ENCODE results near the gene KCNT2. TPM values are rescaled to one million over a fixed set of nuclear protein-coding genes. Genes with fewer than 3 reads are reported as not detected.

KCNT2 gene
- total and polyA plus RNA-seq, 2 of the 8 experiments (the other 6 are each of a cell fraction or from before 2014, with no cell fraction given), result 2.3 to 10.2 TPM

DNA sequence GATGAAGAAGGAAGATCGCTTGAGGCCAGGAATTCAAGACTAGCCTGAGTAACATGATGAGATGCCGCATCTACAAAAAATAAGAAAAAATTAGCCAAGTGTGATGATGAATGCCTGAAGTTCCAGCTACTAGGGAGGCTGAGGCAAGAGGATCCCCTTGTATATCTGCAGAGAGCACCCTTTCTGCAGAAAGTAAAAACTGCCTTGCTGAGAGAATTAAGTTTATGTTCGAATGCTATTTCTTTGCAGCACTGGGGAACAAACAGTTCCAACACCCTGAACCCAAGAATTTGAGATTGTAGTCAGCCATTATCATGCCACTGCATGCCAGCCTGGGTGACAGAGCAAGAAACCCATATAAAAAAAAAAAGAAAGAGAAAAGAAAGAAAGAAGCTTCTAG, 20.6 kb upstream of the KCNT2 start (continued):
- TF ChIP-seq, protein P1, sequence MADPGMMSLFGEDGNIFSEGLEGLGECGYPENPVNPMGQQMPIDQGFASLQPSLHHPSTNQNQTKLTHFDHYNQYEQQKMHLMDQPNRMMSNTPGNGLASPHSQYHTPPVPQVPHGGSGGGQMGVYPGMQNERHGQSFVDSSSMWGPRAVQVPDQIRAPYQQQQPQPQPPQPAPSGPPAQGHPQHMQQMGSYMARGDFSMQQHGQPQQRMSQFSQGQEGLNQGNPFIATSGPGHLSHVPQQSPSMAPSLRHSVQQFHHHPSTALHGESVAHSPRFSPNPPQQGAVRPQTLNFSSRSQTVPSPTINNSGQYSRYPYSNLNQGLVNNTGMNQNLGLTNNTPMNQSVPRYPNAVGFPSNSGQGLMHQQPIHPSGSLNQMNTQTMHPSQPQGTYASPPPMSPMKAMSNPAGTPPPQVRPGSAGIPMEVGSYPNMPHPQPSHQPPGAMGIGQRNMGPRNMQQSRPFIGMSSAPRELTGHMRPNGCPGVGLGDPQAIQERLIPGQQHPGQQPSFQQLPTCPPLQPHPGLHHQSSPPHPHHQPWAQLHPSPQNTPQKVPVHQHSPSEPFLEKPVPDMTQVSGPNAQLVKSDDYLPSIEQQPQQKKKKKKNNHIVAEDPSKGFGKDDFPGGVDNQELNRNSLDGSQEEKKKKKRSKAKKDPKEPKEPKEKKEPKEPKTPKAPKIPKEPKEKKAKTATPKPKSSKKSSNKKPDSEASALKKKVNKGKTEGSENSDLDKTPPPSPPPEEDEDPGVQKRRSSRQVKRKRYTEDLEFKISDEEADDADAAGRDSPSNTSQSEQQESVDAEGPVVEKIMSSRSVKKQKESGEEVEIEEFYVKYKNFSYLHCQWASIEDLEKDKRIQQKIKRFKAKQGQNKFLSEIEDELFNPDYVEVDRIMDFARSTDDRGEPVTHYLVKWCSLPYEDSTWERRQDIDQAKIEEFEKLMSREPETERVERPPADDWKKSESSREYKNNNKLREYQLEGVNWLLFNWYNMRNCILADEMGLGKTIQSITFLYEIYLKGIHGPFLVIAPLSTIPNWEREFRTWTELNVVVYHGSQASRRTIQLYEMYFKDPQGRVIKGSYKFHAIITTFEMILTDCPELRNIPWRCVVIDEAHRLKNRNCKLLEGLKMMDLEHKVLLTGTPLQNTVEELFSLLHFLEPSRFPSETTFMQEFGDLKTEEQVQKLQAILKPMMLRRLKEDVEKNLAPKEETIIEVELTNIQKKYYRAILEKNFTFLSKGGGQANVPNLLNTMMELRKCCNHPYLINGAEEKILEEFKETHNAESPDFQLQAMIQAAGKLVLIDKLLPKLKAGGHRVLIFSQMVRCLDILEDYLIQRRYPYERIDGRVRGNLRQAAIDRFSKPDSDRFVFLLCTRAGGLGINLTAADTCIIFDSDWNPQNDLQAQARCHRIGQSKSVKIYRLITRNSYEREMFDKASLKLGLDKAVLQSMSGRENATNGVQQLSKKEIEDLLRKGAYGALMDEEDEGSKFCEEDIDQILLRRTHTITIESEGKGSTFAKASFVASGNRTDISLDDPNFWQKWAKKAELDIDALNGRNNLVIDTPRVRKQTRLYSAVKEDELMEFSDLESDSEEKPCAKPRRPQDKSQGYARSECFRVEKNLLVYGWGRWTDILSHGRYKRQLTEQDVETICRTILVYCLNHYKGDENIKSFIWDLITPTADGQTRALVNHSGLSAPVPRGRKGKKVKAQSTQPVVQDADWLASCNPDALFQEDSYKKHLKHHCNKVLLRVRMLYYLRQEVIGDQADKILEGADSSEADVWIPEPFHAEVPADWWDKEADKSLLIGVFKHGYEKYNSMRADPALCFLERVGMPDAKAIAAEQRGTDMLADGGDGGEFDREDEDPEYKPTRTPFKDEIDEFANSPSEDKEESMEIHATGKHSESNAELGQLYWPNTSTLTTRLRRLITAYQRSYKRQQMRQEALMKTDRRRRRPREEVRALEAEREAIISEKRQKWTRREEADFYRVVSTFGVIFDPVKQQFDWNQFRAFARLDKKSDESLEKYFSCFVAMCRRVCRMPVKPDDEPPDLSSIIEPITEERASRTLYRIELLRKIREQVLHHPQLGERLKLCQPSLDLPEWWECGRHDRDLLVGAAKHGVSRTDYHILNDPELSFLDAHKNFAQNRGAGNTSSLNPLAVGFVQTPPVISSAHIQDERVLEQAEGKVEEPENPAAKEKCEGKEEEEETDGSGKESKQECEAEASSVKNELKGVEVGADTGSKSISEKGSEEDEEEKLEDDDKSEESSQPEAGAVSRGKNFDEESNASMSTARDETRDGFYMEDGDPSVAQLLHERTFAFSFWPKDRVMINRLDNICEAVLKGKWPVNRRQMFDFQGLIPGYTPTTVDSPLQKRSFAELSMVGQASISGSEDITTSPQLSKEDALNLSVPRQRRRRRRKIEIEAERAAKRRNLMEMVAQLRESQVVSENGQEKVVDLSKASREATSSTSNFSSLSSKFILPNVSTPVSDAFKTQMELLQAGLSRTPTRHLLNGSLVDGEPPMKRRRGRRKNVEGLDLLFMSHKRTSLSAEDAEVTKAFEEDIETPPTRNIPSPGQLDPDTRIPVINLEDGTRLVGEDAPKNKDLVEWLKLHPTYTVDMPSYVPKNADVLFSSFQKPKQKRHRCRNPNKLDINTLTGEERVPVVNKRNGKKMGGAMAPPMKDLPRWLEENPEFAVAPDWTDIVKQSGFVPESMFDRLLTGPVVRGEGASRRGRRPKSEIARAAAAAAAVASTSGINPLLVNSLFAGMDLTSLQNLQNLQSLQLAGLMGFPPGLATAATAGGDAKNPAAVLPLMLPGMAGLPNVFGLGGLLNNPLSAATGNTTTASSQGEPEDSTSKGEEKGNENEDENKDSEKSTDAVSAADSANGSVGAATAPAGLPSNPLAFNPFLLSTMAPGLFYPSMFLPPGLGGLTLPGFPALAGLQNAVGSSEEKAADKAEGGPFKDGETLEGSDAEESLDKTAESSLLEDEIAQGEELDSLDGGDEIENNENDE (IDR thresholded peaks at IDR 0.05; ENCODE audit: insufficient replicate concordance, low read length), result no peak
- TF ChIP-seq CREB1 (IDR thresholded peaks at IDR 0.05) (no peak), RAD21 (IDR thresholded peaks at IDR 0.05 in 1 of 2, conservative IDR thresholded peaks at IDR 0.05 in 1 of 2; ENCODE audit: low read depth in 2 of 2, low read length in 2 of 2) (no peak), TCF12 (IDR thresholded peaks at IDR 0.05; ENCODE audit: low read depth, low read length) (no peak), TEAD4 (IDR thresholded peaks at IDR 0.05; ENCODE audit: low read depth, low read length) (no peak), POU5F1 (IDR thresholded peaks at IDR 0.05; ENCODE audit: low read depth, low read length) (no peak), SP1 (IDR thresholded peaks at IDR 0.05; ENCODE audit: low read depth, low read length) (no peak), SIRT6 (IDR thresholded peaks at IDR 0.05; ENCODE audit: low read length) (no peak), JUND (IDR thresholded peaks at IDR 0.05; ENCODE audit: low read length) (no peak)
- TF ChIP-seq, protein P2, sequence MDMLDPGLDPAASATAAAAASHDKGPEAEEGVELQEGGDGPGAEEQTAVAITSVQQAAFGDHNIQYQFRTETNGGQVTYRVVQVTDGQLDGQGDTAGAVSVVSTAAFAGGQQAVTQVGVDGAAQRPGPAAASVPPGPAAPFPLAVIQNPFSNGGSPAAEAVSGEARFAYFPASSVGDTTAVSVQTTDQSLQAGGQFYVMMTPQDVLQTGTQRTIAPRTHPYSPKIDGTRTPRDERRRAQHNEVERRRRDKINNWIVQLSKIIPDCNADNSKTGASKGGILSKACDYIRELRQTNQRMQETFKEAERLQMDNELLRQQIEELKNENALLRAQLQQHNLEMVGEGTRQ (IDR thresholded peaks at IDR 0.05; ENCODE audit: low read length), result no peak

Measured in H1 (cell line).